GM19023 (cell line): Measurements from ENCODE around the gene SRGAP2.
"Not testable (repeated sequence)": the region's sequence is repeated elsewhere in the genome, so short reads cannot be mapped to it uniquely, and the experiment has no call there.

Source experiments
- ATAC-seq: cut with Tn5 transposase; IDR thresholded peaks from one replicate; pipeline ENCODE4 v1.9.1; 2021; ENCODE audit warnings: mild to moderate bottlenecking, moderate library complexity; ENCODE audit not compliant: unreplicated experiment

Gene SRGAP2

GRCh38 chr1:206203364-206204158, at the start of gene SRGAP2:
TSS of gene SRGAP2 (plus strand) at chr1:206203541. CDS start at chr1:206205971, 2,430 bp downstream.
- ATAC-seq: peak; percentile 2

GRCh38 chr1:206167350-206168029, 35.9 kb upstream of the SRGAP2 start:
- ATAC-seq: peak; percentile 55

GRCh38 chr1:206169794-206170193, 33.5 kb upstream of the SRGAP2 start:
- ATAC-seq: not testable (repeated sequence)

GRCh38 chr1:206173110-206173719, 30.1 kb upstream of the SRGAP2 start:
- ATAC-seq: not testable (repeated sequence)

GRCh38 chr1:206174182-206174868, 29.0 kb upstream of the SRGAP2 start:
- ATAC-seq: not testable (repeated sequence)

GRCh38 chr1:206175459-206176113, 27.8 kb upstream of the SRGAP2 start:
- ATAC-seq: not testable (repeated sequence)

GRCh38 chr1:206176114-206176502, 27.2 kb upstream of the SRGAP2 start:
- ATAC-seq: not testable (repeated sequence)

- not testable (repeated sequence) for ATAC-seq
Measured at GRCh38 chr1:206178061-206178989, 25.0 kb upstream of the SRGAP2 start.

- ATAC-seq: not testable (repeated sequence)
Measured at GRCh38 chr1:206179666-206180065, 23.7 kb upstream of the SRGAP2 start.

GRCh38 chr1:206182368-206183317, 20.7 kb upstream of the SRGAP2 start:
- ATAC-seq: not testable (repeated sequence)

GRCh38 chr1:206183788-206184187, 19.6 kb upstream of the SRGAP2 start:
- ATAC-seq: not testable (repeated sequence)

GRCh38 chr1:206185778-206186177, 17.6 kb upstream of the SRGAP2 start:
- ATAC-seq: not testable (repeated sequence)

GRCh38 chr1:206186826-206187225, 16.5 kb upstream of the SRGAP2 start:
- ATAC-seq: not testable (repeated sequence)

- not testable (repeated sequence) for ATAC-seq
Measured at GRCh38 chr1:206195182-206195581, 8.2 kb upstream of the SRGAP2 start.

- not testable (repeated sequence) for ATAC-seq
Measured at GRCh38 chr1:206196748-206197424, 6.5 kb upstream of the SRGAP2 start.

GRCh38 chr1:206202789-206203363, 465 bp upstream of the SRGAP2 start, which contains the start of gene FAM72A:
TSS of gene FAM72A (minus strand) at chr1:206202839. CDS start at chr1:206202025, 814 bp downstream.
- ATAC-seq: peak; percentile 92

GRCh38 chr1:206204159-206204511, 794 bp downstream of the SRGAP2 start:
- ATAC-seq: not testable (repeated sequence)
